ENCODE data around the gene AARS2. TPM values are rescaled to one million over a fixed set of nuclear protein-coding genes. Genes with fewer than 3 reads are reported as not detected.
A peak's percentile ranks its signal among the peaks of the same experiment; 100 is the strongest.

AARS2 gene
- total and polyA plus RNA-seq, 9 donors: 3.0 to 15.5 (median 14.0) TPM

DNA sequence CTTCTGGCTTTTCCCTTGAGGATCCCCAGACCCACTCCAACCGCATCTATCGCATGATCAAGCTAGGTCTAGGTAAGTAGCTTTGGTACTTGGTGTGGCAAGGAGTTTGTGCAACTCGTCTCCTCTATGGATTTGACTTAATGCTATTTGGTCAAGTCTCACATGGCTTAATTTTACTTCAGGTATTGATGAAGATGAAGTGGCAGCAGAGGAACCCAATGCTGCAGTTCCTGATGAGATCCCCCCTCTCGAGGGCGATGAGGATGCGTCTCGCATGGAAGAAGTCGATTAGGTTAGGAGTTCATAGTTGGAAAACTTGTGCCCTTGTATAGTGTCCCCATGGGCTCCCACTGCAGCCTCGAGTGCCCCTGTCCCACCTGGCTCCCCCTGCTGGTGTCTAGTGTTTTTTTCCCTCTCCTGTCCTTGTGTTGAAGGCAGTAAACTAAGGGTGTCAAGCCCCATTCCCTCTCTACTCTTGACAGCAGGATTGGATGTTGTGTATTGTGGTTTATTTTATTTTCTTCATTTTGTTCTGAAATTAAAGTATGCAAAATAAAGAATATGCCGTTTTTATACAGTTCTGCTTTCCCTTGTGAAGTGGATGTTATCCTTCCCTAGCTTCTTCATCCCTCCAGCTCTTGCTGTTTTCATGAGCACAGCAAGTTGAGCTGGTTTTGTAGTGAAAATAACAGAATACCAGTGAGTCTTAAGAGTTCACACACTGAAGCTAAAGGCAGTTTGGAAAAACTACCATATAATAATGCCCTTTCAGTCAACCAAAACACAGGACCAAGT, 59.6 kb downstream of the AARS2 start:
- H3K27me3 ChIP-seq: no peaks in the 10 kb centered on the region
- peak in 2 of 5 donors; percentile 23 to 28 for DNase-seq
- no peaks in the 10 kb centered on the region for H3K9me3 ChIP-seq
- TF ChIP-seq EP300 (IDR thresholded peaks at IDR 0.05): no peak
- TF ChIP-seq, protein P1, sequence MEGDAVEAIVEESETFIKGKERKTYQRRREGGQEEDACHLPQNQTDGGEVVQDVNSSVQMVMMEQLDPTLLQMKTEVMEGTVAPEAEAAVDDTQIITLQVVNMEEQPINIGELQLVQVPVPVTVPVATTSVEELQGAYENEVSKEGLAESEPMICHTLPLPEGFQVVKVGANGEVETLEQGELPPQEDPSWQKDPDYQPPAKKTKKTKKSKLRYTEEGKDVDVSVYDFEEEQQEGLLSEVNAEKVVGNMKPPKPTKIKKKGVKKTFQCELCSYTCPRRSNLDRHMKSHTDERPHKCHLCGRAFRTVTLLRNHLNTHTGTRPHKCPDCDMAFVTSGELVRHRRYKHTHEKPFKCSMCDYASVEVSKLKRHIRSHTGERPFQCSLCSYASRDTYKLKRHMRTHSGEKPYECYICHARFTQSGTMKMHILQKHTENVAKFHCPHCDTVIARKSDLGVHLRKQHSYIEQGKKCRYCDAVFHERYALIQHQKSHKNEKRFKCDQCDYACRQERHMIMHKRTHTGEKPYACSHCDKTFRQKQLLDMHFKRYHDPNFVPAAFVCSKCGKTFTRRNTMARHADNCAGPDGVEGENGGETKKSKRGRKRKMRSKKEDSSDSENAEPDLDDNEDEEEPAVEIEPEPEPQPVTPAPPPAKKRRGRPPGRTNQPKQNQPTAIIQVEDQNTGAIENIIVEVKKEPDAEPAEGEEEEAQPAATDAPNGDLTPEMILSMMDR (IDR thresholded peaks at IDR 0.05): peak in 1 of 3 donors; percentile 6
- peaks cover 2% of the 10 kb centered on the region for H3K36me3 ChIP-seq
- peaks cover 16% of the 10 kb centered on the region for H3K4me1 ChIP-seq (ENCODE audit: insufficient read depth)
- 62 to 66% (median 63%) methylated on average over 10 of the region's 10 CpGs for WGBS, 3 donors
- intact Hi-C loops (cut with DNase I): no loop called here
- H3K27ac ChIP-seq: no peak overlapping the region
- no peak overlapping the region for H3K4me3 ChIP-seq

DNA sequence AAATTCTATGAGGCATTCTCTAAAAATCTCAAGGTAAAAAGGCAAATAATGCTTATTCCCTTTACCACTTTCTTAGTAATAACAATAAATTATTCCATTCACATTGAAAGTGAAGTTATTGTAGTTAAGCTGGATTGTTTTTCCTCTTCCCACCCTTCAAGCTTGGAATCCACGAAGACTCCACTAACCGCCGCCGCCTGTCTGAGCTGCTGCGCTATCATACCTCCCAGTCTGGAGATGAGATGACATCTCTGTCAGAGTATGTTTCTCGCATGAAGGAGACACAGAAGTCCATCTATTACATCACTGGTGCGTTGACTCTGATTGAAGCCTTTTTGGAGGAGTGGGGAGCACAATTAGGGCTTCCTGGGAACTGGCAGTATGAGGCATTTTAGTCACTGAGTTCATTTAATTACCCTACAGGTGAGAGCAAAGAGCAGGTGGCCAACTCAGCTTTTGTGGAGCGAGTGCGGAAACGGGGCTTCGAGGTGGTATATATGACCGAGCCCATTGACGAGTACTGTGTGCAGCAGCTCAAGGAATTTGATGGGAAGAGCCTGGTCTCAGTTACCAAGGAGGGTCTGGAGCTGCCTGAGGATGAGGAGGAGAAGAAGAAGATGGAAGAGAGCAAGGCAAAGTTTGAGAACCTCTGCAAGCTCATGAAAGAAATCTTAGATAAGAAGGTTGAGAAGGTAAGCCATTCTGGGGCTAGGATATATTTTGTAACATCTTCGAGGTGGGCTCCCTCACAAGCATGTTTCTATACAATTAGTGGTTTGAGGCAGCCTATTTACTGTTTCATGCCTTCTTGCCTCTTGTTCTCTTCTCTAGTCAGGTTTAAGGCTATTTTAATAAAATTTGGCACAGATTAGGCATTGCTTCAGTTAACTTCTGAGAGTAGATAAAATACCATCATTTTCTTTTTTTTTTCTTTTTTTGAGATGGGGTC, 61.3 kb downstream of the AARS2 start:
- peaks cover 13% of the 10 kb centered on the region for H3K4me1 ChIP-seq (ENCODE audit: insufficient read depth)
- H3K27ac ChIP-seq: no peak overlapping the region
- H3K27me3 ChIP-seq: no peaks in the 10 kb centered on the region
- H3K4me3 ChIP-seq: no peak overlapping the region
- intact Hi-C loops (cut with DNase I): no loop called here
- H3K36me3 ChIP-seq: peaks cover 2% of the 10 kb centered on the region
- TF ChIP-seq, protein P1 (IDR thresholded peaks at IDR 0.05): no peak
- TF ChIP-seq POLR2A (IDR thresholded peaks at IDR 0.05) (no peak), EP300 (IDR thresholded peaks at IDR 0.05) (no peak)
- WGBS, 3 donors: 83 to 89% (median 87%) methylated on average over 14 of the region's 14 CpGs
- no peaks in the 10 kb centered on the region for H3K9me3 ChIP-seq
- peak in 1 of 5 donors; percentile 19 for DNase-seq

DNA sequence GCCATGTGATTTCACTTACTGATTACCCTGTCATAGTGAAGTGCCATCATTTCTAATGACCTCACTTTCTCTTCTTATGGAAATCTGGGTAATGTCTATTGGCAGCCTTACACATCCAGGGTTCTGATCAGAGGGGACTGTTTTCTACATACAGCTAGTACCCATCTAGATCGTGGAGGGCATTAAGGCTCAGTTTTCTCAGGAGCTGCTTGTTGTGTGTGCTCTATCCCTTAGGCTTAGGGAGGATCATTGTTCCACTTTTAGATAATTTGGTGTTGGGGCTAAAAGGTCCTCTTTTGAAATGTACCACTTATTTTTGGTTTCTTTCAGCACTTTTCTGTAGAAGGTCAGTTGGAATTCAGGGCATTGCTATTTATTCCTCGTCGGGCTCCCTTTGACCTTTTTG, 62.4 kb downstream of the AARS2 start:
- peaks cover 14% of the 10 kb centered on the region for H3K4me1 ChIP-seq (ENCODE audit: insufficient read depth)
- 65 to 68% (median 67%) methylated on average over 3 of the region's 3 CpGs for WGBS, 3 donors
- H3K36me3 ChIP-seq: peaks cover 2% of the 10 kb centered on the region
- intact Hi-C loops (cut with DNase I): no loop called here
- TF ChIP-seq, protein P1 (IDR thresholded peaks at IDR 0.05): no peak
- TF ChIP-seq POLR2A (IDR thresholded peaks at IDR 0.05) (no peak), EP300 (IDR thresholded peaks at IDR 0.05) (no peak)
- H3K4me3 ChIP-seq: no peak overlapping the region
- no peaks in the 10 kb centered on the region for H3K27me3 ChIP-seq
- no peaks in the 10 kb centered on the region for H3K9me3 ChIP-seq
- no peak for DNase-seq
- H3K27ac ChIP-seq: no peak overlapping the region

DNA sequence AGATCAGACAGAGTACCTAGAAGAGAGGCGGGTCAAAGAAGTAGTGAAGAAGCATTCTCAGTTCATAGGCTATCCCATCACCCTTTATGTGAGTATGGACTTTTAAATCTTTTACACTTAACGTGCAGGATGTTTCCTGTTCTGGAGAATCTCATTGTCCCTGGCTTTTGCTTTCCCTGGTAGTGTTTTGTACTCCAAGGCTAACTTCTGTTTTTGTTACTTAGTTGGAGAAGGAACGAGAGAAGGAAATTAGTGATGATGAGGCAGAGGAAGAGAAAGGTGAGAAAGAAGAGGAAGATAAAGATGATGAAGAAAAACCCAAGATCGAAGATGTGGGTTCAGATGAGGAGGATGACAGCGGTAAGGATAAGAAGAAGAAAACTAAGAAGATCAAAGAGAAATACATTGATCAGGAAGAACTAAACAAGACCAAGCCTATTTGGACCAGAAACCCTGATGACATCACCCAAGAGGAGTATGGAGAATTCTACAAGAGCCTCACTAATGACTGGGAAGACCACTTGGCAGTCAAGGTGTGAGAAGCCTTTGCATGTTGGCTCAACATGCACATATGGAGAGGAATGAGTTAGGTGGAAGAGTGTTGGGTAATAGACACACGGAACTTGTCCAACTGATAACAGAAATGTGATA, 63.0 kb downstream of the AARS2 start:
- 56 to 67% (median 61%) methylated on average over 6 of the region's 6 CpGs for WGBS, 3 donors
- Histone ChIP-seq H3K4me1 (ENCODE audit: insufficient read depth) (peaks cover 16% of the 10 kb centered on the region), H3K36me3 (peaks cover 2% of the 10 kb centered on the region), H3K4me3 (no peak overlapping the region), H3K27ac (no peak overlapping the region), H3K27me3 (no peaks in the 10 kb centered on the region), H3K9me3 (no peaks in the 10 kb centered on the region)
- intact Hi-C loops (cut with DNase I): no loop called here
- DNase-seq: no peak
- no peak for TF ChIP-seq POLR2A (IDR thresholded peaks at IDR 0.05)
- no peak for TF ChIP-seq EP300 (IDR thresholded peaks at IDR 0.05)
- TF ChIP-seq, protein P1 (IDR thresholded peaks at IDR 0.05): no peak
